Measurements from ENCODE around the gene MSX1. TPM values are rescaled to one million over a fixed set of nuclear protein-coding genes. Genes with fewer than 3 reads are reported as not detected.
A peak's percentile ranks its signal among the peaks of the same experiment; 100 is the strongest.

MSX1 gene
- total RNA-seq, 1 experiment from 2014 or later = not detected

GRCh38 chr4:4838051-4838935 is 21.2 kb upstream of the MSX1 start:
- H2AK5ac ChIP-seq (ENCODE audit: insufficient read length, low read length) = no peak overlapping the region
- H3K18ac ChIP-seq (ENCODE audit: insufficient read length, low read depth, low read length) = no peak overlapping the region
- H3K23ac ChIP-seq (ENCODE audit: insufficient read length, low read depth, low read length) = no peak overlapping the region
- Mint-ChIP-seq H3K4me1 (peaks cover 0 to 18% of the 10 kb centered on the region in 2 experiments; a peak in 3 of 4 replicates), H3K4me3 (no peak overlapping the region), H3K9me3 (peaks cover 5 to 8% of the 10 kb centered on the region in 2 experiments; a peak in 3 of 5 replicates), H3K36me3 (ENCODE audit: insufficient read depth in 1 of 3, low read depth in 3 of 3) (peaks cover 0 to 4% (median 0%) of the 10 kb centered on the region in 3 experiments; a peak in 1 of 7 replicates), H3K27ac (no peak overlapping the region), H3K27me3 (ENCODE audit: low read depth) (peaks cover 93% of the 10 kb centered on the region)
- H3K4me2 ChIP-seq (ENCODE audit: insufficient read depth, insufficient read length, low read length) = no peak overlapping the region
- no peaks in the 10 kb centered on the region for H3K9me3 ChIP-seq (ENCODE audit: control insufficient read depth, low read depth, low read length)
- DNase-seq = peak; percentile 29
- H4K5ac ChIP-seq (ENCODE audit: insufficient read length, low read depth, low read length) = no peak overlapping the region
- H3K14ac ChIP-seq (ENCODE audit: insufficient read depth, low read length) = no peak overlapping the region
- H4K20me1 ChIP-seq (ENCODE audit: control insufficient read depth, insufficient read depth, insufficient read length) = peaks cover 2% of the 10 kb centered on the region
- no peak overlapping the region for H2BK12ac ChIP-seq (ENCODE audit: insufficient read length, low read depth, low read length)
- H3K4ac ChIP-seq (ENCODE audit: low read depth, low read length) = no peak overlapping the region
- no peak overlapping the region for H3K9ac ChIP-seq (ENCODE audit: extremely low read depth, insufficient read length, low read length)
- WGBS (ENCODE audit: extremely low coverage, insufficient read length, low lambda C conversion rate) = no CpG with 5 or more reads among the region's 13 CpGs
- H3K23me2 ChIP-seq (ENCODE audit: insufficient read length, low read depth, low read length, poor library complexity, severe bottlenecking) = no peaks in the 10 kb centered on the region
- H3K56ac ChIP-seq (ENCODE audit: insufficient read length, low read depth, low read length) = no peak overlapping the region
- H3K79me2 ChIP-seq (ENCODE audit: insufficient read depth, low read length) = no peaks in the 10 kb centered on the region
- no peak overlapping the region for H2AFZ ChIP-seq (ENCODE audit: low read length)
- no peak overlapping the region for H2BK120ac ChIP-seq (ENCODE audit: low read depth, low read length, poor library complexity, severe bottlenecking)
- no peaks in the 10 kb centered on the region; the same call in 1 of the 2 replicates for H3K27me3 ChIP-seq (ENCODE audit: insufficient read depth, low read length)
- H3K27ac ChIP-seq (ENCODE audit: insufficient read length, low read depth, low read length) = no peak overlapping the region
- no peaks in the 10 kb centered on the region for H3K4me1 ChIP-seq (ENCODE audit: insufficient read depth, low read length)
- H2BK15ac ChIP-seq (ENCODE audit: low read depth, low read length) = no peak overlapping the region
- no peak overlapping the region for H4K91ac ChIP-seq (ENCODE audit: insufficient read length, low read depth, low read length)
- TF ChIP-seq CTCF (conservative IDR thresholded peaks at IDR 0.05) = no peak
- H2BK20ac ChIP-seq (ENCODE audit: low read depth, low read length, poor library complexity, severe bottlenecking) = no peak overlapping the region
- H4K8ac ChIP-seq (replicated peaks; ENCODE audit: insufficient read length, low read depth, low read length) = no peak overlapping the region
- no peaks in the 10 kb centered on the region for H3K79me1 ChIP-seq (ENCODE audit: insufficient read depth, low read depth, low read length, poor library complexity, severe bottlenecking)
- no peak overlapping the region for H2BK5ac ChIP-seq (ENCODE audit: insufficient read length, low read length)
- H3T11ph ChIP-seq (ENCODE audit: low read length) = no peak overlapping the region

Data from H9 (cell line).